Epithelial cell of umbilical artery (primary cell): Measurements from ENCODE around the gene DET1. TPM values are rescaled to one million over a fixed set of nuclear protein-coding genes. Genes with fewer than 3 reads are reported as not detected.

Experiments
- total RNA-seq: library from RNA; depleted of rRNA; stranded (reverse); fragments of >200 nt; gene quantifications from 2 replicates; pipeline ENCODE4 v1.2.3, GENCODE V29; 2014

The DET1 gene
- 2.3 TPM in 2 replicates for total RNA-seq

DNA sequence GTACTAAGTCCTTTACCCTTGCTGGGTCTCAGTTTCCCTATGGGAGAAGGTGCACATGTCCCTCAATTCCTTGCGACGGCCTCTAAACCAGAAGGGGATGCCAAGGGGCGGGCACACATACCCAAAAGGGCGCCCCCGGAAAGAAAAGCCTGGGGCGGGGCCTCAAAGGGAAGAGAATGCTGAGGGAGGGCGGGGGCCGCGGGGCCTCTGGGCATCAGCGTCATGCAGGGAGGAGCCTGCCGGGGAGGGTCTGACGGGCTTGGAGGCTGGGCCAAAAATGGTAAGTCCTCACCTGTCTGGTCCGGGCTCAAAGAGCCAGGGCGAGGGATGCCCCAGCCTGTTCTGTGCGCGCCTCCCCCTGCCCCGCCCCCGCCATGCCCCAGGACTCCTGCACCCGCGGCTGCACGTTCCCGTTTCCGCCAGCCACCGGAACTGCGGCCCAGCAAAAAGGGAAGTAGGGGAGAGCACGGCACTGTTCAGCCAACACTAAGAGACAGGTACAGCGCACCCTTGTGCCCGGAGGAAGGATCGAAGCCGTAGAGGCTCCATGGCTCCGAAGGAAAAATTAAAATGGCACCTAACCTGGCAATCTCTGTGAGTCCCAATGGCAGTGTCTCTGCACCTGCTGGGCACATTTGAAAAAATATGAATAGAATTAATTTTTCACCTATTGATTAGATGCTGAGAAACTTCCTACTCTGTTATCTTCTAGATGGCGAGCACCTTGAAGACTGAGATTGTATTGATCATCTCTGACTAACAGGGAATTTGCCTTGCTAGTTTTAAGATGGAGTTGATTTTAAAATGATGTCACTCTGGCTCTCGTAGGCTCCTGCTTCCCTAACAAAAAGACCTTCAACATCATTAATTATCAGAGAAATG, at the start of gene DET1:
Gene DET1, minus strand, starts transcription at position 434 of the 882 bp plus-strand sequence. CDS start 14,976 bp downstream, outside the sequence.

DNA sequence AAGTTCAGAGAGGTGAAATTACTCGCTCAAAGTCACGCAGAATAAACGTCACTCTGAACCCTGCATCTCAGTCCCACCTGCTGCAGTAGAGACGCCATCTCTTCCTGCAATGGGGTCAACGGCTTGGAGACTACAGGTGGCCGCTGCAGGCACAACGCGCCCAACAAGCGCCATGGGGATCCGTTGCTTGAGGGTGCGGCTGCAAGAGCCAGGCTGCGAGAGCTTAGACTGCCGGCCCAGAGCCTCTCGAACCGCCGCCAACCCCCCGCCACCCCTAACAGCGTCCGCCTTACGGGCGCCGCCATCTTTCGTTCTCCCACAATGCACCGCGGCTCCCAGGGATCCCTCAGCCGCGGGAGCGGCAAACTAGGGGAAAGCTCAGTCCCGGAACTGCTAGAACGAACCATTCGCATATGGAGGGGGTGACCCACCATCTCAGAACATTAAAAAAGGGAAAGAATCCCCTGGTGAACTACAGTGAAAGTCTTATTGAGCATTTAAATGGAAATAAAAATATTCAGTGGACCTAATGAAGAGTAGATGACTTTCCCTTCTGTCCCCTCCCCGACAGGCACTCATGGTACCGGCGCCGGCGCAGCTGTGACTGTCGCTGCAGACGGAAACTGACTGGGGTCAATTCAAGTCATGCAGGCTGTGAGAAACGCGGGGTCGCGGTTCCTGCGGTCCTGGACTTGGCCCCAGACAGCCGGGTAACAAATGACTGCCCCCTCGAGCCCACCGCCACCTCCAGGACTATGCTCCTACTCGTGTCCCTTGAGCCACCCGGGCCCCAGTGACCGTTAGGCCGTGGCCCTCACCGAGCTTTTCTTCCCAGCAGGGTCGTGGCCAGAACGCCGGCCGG, 79.2 kb downstream of the DET1 start, which contains the start of the genes MRPL46 and MRPS11:
Gene MRPL46, minus strand, starts transcription at position 316 of the 862 bp plus-strand sequence. Its CDS starts 11 bp downstream, at position 305.
Gene MRPS11, plus strand, starts transcription at position 636 of the 862 bp plus-strand sequence. Its CDS starts 10 bp downstream, at position 646.

Other genes with a start within 250 kb of the DET1 start
- 24.0 TPM in 2 replicates for gene MRPL46, start 79.3 kb downstream of the DET1 start, total RNA-seq
- 37.7 and 70.8 TPM in 2 replicates for gene MRPS11, start 79.0 kb downstream of the DET1 start, total RNA-seq
- gene AEN, start 74.7 kb upstream of the DET1 start, total RNA-seq: 72.1 and 76.9 TPM in 2 replicates
- 13.0 and 17.2 TPM in 2 replicates for gene ISG20, start 92.3 kb upstream of the DET1 start, total RNA-seq